GM18870 (cell line): Measurements from ENCODE around the gene GPATCH8.

Experiments used
- ATAC-seq: cut with Tn5 transposase; IDR thresholded peaks from one replicate; pipeline ENCODE4 v1.9.1; 2021; ENCODE audit warnings: moderate library complexity; ENCODE audit not compliant: unreplicated experiment

The GPATCH8 gene

DNA sequence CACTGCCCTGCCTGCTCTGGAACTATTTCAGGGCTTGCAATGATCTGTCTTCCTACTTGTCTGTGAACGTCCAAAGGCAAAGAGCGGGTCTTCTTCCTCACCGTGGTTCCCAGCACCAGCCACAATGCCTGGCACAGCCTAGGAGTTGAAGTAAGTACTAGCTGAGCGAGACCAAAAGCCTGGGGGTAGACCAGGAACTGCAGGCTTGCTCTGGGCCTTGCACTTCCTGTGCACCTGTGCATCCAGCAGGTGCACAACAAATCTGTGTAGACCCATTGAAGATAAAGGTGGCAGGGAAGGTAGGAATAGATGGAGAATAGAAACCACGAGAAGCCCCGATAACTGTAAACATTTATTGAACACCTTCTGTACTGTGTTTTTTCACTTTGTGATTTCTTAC is 144.2 kb downstream of the GPATCH8 start:
- ATAC-seq: no peak

DNA sequence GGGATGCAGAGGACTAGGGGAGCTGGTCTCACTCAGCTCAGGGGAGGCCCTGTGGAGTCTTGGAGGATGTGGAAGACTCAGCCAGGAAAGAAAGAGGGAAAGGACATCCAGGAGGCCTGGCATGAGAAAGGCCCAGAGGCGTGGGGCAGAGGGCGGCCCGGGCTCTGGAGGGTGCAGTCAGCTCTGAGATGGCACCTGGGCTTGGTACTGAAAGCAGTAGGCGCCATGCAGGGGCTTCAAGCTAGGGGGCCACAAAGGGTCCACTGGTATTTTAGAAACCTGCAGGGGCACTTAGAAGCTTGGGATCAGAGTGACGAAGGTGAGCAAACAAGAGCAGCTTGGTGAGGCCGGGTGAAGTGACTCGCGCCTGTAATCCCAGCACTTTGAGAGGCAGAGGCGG is 145.1 kb downstream of the GPATCH8 start:
- no peak for ATAC-seq

DNA sequence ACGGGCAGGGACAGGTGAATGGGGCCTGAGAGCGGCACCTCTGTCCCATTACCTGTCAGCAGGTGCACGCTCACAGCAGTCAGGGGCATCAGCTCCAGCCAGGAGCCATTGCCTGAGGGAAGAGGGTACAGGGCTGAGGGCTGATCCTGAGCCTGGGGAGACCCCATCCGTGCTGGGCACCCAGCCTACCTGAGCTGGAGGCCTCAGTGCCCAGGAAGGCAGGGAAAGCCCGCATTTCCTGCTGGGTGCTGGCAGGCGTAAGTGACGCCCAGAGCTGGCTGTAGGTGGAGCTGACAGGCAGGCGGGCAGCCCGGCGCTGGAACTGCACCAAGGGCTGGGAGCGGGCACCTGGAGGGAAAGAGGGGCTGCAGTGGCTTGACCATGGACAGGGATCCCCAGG is 147.0 kb downstream of the GPATCH8 start:
- no peak for ATAC-seq

DNA sequence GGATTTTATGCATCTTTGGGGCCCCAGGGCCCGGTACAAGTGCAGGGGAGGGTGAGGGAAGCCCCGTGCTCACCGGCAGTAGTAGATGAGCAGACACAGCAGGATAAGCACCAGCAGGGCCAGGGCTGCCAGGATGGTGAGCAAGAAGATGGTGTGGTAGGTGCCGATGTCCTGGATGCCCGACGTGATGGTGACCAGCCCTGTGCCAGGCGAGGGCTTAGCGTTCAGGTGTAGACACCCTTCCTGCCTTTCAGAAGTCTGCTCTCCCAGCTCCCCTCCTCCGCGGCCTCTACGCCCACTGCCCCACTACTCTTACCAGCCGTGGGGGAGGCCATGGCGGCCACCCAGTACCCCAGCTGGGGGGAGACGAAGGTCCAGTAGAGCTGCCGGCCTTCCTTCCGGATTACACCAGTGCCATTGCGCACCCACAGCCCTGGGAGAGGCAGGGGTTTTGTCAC is 147.5 kb downstream of the GPATCH8 start:
- ATAC-seq: no peak

DNA sequence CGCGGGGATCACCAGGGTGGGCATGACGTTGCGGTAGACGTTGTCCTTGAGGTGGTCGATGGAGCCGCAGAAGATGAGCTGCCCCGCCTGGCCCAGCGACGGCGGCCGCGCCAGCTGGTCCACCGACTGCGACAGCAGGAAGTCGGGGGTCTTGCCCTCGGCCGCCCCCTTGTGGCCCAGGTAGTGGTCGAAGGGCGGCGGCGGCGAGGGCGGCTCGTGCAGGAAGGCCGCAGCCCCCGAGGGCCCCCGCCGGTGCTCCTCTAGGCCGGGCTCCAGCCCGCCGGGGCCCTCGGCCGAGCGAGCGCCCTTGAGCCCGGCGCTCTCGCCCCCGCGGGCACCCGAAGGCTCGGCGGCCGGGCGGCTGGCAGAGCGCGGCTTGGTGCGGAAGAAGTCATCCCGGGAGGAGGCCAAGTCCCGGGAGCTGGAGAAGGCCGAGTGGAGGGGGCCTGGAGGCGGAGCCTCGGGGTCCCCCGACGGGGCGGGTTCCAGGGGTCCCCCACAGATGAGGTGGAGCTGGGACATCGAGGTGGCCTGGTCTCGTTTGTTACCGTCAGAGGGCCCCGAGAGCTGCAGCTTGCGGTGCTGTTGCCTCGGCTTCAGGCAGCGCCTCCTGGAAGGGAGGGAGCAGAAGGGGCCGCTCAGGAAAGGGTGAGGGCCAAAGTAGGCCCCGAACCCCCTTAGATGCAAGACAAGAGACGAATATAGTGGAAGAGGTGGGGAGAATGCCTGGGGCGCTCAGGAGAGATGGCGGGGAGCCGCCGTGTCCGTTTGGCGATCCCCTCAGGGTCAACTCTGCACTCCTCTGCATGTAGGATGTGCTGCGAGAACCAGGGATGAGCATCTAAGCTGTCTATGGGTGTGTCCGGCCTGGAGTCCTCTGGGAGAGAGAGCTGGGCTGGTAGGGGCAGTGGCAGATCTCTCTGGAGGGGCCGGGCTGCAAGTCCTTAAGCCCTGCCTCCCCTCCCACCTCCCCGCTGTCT is 148.3 kb downstream of the GPATCH8 start:
- ATAC-seq: no peak

DNA sequence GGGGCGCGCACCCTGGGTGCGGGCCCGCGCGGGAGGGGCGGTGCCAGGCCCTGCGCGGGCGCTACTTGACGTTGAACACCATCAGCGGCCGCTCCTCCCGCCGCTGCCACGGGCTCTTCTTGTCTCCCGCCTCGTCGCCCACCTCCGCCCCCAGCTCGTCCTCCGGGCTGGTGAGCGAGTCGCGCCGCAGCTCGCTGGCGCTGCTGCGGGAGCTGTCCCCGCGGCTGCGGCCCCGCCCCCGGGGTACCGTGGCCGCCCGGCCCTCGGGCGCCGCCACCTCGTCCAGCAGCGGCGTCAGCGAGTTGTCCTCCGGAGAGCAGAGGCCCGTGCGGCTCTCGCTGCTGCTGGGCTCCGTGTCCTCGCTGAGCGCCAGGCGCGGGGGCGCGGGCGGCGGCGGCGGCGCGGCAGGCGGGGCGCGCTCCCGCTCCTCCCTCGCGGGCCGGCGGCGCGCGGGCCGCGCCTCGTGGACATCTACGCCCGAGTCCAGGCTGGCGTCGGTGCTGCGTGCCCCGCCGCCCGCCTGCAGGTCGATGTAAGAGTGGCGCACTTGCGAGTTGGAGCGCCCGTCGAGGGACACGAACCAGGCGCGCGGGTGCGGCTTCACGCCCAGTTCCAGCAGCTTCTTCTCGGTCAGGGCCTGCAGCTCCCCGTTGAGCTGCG is 149.4 kb downstream of the GPATCH8 start:
- ATAC-seq: no peak

DNA sequence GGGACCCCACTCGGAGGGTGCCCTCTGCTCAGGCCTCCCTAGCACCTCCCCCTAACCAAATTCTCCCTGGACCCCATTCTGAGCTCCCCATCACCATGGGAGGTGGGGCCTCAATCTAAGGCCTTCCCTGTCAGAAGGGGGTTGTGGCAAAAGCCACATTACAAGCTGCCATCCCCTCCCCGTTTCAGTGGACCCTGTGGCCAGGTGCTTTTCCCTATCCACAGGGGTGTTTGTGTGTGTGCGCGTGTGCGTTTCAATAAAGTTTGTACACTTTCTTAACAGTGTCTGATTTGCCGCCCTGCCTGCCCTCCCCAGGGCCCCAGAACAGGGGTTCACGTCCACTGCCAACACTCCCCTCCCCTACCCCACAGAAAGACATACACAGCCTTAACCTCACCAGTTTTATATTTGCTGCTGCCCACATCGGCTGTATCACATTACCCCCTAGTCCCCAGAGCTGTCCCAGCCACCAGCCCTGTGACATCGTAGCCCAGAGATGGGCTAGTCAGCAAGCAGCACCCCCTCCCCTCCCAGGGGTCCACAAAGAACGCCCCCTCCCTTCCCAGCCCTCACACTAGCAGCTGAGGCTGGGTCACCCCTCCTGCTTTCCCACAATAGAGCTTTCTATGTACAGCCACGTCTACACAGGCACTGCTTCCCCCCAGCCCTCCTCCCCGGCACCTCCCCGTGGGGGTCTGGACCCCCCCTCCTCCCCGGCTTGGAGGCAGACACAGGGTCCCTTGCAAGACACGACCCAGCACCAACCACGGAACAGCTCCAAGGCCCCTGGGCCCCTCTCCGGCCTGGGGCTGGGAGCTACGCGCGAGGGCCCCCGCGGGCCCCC is 150.2 kb downstream of the GPATCH8 start:
- no peak for ATAC-seq

DNA sequence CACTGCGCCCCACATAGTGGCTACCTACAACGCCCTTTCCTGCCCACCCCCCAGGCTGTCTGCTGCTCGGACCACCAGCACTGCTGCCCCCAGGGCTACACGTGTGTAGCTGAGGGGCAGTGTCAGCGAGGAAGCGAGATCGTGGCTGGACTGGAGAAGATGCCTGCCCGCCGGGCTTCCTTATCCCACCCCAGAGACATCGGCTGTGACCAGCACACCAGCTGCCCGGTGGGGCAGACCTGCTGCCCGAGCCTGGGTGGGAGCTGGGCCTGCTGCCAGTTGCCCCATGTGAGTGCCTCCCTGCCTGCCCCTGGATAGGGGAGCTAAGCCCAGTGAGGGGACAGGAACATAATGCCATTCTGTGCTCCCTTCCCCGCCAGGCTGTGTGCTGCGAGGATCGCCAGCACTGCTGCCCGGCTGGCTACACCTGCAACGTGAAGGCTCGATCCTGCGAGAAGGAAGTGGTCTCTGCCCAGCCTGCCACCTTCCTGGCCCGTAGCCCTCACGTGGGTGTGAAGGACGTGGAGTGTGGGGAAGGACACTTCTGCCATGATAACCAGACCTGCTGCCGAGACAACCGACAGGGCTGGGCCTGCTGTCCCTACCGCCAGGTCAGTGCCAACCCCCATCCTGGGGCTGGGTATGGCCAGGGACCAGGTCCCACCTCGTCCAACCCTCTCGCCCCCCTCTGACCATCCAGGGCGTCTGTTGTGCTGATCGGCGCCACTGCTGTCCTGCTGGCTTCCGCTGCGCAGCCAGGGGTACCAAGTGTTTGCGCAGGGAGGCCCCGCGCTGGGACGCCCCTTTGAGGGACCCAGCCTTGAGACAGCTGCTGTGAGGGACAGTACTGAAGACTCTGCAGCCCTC is 151.0 kb downstream of the GPATCH8 start:
- no peak for ATAC-seq

DNA sequence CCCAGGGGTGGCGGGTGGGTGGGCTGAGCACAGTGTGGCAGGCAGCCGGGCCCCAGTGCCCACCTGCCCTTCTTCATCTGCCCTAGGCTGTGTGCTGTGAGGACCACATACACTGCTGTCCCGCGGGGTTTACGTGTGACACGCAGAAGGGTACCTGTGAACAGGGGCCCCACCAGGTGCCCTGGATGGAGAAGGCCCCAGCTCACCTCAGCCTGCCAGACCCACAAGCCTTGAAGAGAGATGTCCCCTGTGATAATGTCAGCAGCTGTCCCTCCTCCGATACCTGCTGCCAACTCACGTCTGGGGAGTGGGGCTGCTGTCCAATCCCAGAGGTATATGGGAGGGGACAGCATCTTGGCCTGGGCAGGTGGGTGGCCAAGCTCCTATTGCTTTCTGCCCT is 151.7 kb downstream of the GPATCH8 start:
- no peak for ATAC-seq

DNA sequence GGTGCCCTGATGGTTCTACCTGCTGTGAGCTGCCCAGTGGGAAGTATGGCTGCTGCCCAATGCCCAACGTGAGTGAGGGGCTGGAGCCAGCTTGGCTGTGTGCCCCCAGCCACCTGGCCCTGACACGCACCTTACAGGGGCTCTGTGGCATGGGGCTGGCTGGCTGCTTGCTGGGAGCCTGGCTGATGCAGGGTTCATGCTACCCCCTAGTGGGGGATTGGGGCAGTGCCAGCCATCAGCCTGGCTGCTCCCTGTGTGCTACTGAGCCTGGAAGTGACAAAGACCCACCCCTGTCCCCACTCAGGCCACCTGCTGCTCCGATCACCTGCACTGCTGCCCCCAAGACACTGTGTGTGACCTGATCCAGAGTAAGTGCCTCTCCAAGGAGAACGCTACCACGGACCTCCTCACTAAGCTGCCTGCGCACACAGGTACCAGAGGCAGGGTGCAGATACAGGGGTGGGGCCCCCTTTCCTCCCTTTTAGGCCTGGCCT is 152.4 kb downstream of the GPATCH8 start:
- no peak for ATAC-seq

DNA sequence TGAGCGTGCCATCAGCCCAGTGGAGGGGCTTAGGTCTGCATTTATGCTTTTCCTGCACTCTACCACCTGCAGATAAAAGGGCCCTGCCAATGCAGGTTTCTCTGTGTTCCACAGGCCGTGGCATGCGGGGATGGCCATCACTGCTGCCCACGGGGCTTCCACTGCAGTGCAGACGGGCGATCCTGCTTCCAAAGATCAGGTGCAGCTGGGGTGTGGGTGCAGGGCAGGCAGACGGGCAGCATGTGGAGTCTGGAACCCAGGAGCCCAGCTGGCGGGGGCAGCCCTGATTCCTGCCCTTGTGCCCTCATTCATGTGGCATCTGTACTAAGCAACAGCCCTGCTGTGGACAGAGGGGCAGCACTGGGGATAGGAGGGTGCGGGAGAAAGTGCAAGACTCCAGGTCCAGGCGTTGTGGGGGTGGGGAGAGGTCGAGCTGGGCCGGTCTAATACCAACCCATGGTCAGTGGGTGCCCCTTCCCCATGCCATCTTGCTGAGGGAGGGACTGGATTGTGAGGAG is 153.6 kb downstream of the GPATCH8 start:
- no peak for ATAC-seq

DNA sequence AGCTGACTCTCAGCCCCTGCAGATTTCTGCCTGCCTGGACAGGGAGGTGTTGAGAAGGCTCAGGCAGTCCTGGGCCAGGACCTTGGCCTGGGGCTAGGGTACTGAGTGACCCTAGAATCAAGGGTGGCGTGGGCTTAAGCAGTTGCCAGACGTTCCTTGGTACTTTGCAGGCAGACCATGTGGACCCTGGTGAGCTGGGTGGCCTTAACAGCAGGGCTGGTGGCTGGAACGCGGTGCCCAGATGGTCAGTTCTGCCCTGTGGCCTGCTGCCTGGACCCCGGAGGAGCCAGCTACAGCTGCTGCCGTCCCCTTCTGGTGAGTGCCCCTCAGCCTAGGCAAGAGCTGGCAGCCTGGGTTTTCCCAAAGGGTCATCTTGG is 154.2 kb downstream of the GPATCH8 start:
- ATAC-seq: no peak

DNA sequence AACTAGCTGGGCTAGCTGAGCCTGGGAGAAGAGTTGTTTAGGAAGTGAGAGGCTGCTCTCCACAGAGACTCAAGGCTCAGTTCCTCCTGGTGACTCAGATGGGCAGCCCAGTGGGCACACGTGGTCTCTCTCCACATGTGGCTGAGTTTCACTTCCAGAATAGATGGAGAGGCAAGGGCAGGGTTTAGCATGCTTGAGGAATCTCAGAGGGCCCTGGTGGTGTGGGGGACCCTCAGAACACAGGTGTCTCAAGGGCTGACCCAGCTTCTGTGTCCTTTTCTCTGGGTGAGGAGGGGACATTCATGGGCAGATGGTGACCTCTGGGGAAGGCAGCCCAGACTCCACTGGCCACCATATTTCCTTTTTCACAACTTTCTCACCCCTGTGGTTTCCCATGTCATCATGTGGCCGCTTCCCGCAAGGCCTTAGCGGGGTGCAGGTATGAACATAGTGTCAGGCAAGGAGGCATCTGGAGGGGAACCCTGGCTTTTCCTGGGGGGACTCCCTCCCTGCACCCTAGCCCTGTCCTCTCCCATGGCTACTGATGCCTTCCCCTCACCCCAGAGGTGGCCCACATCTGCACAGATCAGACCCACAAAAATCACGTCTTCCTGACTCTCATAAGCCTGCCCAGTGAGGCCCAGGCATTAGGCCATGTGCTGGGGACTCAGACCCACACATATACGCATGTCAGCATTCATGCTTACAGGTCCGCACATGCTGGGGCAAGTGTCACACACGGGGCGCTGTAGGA is 154.8 kb downstream of the GPATCH8 start:
- peak; percentile 42 for ATAC-seq
